NK-92 (cell line): ENCODE results near the gene ZNF524.
A peak's percentile ranks its signal among the peaks of the same experiment; 100 is the strongest.
"Not testable (repeated sequence)": the region's sequence is repeated elsewhere in the genome, so short reads cannot be mapped to it uniquely, and the experiment has no call there.

Experiments used
- DNase-seq: peaks from one replicate; lab custom pipeline; 2025; ENCODE audit not compliant: unreplicated experiment; lab: John Stamatoyannopoulos, UW

Gene ZNF524

GRCh38 chr19:55599842-55600661, at the start of gene ZNF524:
ZNF524 (plus strand) TSS chr19:55600288; CDS start chr19:55602113, 1,825 bp downstream.
- peak; percentile 42 for DNase-seq

- no peak for DNase-seq
Observed at GRCh38 chr19:55550321-55550650, 49.8 kb upstream of the ZNF524 start.

GRCh38 chr19:55552206-55552605, 47.9 kb upstream of the ZNF524 start:
- DNase-seq, result no peak

- no peak for DNase-seq
Observed at GRCh38 chr19:55552620-55553019, 47.5 kb upstream of the ZNF524 start.

GRCh38 chr19:55553217-55554182, 46.6 kb upstream of the ZNF524 start:
- DNase-seq, result no peak

GRCh38 chr19:55554302-55554701, 45.8 kb upstream of the ZNF524 start:
- DNase-seq, result no peak

- no peak for DNase-seq
Observed at GRCh38 chr19:55554741-55555152, 45.3 kb upstream of the ZNF524 start.

GRCh38 chr19:55559684-55560083, 40.4 kb upstream of the ZNF524 start:
- no peak for DNase-seq

GRCh38 chr19:55563261-55563690, 36.8 kb upstream of the ZNF524 start:
- DNase-seq, result no peak

GRCh38 chr19:55566823-55567222, 33.3 kb upstream of the ZNF524 start:
- no peak for DNase-seq

GRCh38 chr19:55567708-55568328, 32.3 kb upstream of the ZNF524 start:
- DNase-seq, result no peak

GRCh38 chr19:55569477-55569876, 30.6 kb upstream of the ZNF524 start:
- DNase-seq, result not testable (repeated sequence)

GRCh38 chr19:55573929-55574328, 26.2 kb upstream of the ZNF524 start:
- not testable (repeated sequence) for DNase-seq

GRCh38 chr19:55576746-55577145, 23.3 kb upstream of the ZNF524 start:
- no peak for DNase-seq

GRCh38 chr19:55578031-55578760, 21.9 kb upstream of the ZNF524 start:
- DNase-seq, result no peak

GRCh38 chr19:55578761-55579747, 21.0 kb upstream of the ZNF524 start:
- no peak for DNase-seq

- no peak for DNase-seq
Observed at GRCh38 chr19:55579766-55580621, 20.1 kb upstream of the ZNF524 start.

GRCh38 chr19:55580628-55581144, 19.4 kb upstream of the ZNF524 start, which contains the start of gene ZNF579:
ZNF579 (minus strand) TSS chr19:55580848; CDS start chr19:55579639, 1,209 bp downstream.
- no peak for DNase-seq
